Left ventricle myocardium inferior (tissue), 1 donor: Measurements from ENCODE around the gene KCNE3. TPM values are rescaled to one million over a fixed set of nuclear protein-coding genes. Genes with fewer than 3 reads are reported as not detected.

Experiments
- DNase-seq: peaks from one replicate; pipeline ENCODE4 v3.0.0-alpha.2; 2020
- H3K27ac ChIP-seq: fragments of 200-600 bp; replicated peaks from 2 replicates; pipeline ENCODE4 v1.8.0; 2021
- H3K27me3 ChIP-seq: fragments of 200-600 bp; 2 replicates; pipeline ENCODE4 v1.8.0; 2021; ENCODE audit warnings: low read depth
- H3K36me3 ChIP-seq: fragments of 200-600 bp; 2 replicates; pipeline ENCODE4 v1.8.0; 2021
- H3K4me1 ChIP-seq: fragments of 200-600 bp; 2 replicates; pipeline ENCODE4 v1.8.0; 2021
- H3K4me3 ChIP-seq: fragments of 200-600 bp; 2 replicates; pipeline ENCODE4 v1.8.0; 2021; ENCODE audit warnings: mild to moderate bottlenecking, moderate library complexity
- H3K9me3 ChIP-seq: fragments of 200-600 bp; replicated peaks from 2 replicates; pipeline ENCODE4 v1.8.0; 2021
- intact Hi-C: fragments of 100-400 bp; cut with micrococcal nuclease; formaldehyde crosslinking; loops from one replicate; pipeline ENCODE4 v1.11.0; 2022
- total RNA-seq: library from RNA; stranded (reverse); fragmentation: NEBNext Ultra II Directional; extraction: Animal tissue kit (Norgen Biotek cat#: 25700); gene quantifications from one replicate; pipeline ENCODE4 v1.2.1, GENCODE V29; 2021
- TF ChIP-seq, protein P1 (sequence below): fragments of 200-600 bp; IDR thresholded peaks from 2 replicates; pipeline ENCODE4 v1.8.0; 2021; ENCODE audit warnings: antibody characterized with exemption, mild to moderate bottlenecking, borderline replicate concordance
- donor health status: DM: no; HTN: yes; CAD: no; lungs with severe emphysema.

KCNE3 gene
- total RNA-seq, 1 donor from 2014 or later, result 4.3 TPM

GRCh38 chr11:74494916-74495315, 27.6 kb upstream of the KCNE3 start:
- intact Hi-C loops, result no loop called here
- Histone ChIP-seq H3K27ac (no peak overlapping the region), H3K36me3 (peaks cover 9% of the 10 kb centered on the region), H3K4me1 (peaks cover 22% of the 10 kb centered on the region), H3K9me3 (peaks cover 14% of the 10 kb centered on the region), H3K4me3 (no peak overlapping the region), H3K27me3 (no peaks in the 10 kb centered on the region)
- no peak for DNase-seq
- TF ChIP-seq, protein P1, sequence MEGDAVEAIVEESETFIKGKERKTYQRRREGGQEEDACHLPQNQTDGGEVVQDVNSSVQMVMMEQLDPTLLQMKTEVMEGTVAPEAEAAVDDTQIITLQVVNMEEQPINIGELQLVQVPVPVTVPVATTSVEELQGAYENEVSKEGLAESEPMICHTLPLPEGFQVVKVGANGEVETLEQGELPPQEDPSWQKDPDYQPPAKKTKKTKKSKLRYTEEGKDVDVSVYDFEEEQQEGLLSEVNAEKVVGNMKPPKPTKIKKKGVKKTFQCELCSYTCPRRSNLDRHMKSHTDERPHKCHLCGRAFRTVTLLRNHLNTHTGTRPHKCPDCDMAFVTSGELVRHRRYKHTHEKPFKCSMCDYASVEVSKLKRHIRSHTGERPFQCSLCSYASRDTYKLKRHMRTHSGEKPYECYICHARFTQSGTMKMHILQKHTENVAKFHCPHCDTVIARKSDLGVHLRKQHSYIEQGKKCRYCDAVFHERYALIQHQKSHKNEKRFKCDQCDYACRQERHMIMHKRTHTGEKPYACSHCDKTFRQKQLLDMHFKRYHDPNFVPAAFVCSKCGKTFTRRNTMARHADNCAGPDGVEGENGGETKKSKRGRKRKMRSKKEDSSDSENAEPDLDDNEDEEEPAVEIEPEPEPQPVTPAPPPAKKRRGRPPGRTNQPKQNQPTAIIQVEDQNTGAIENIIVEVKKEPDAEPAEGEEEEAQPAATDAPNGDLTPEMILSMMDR, result no peak

- H3K4me3 ChIP-seq, result peak overlapping the region; percentile 95
- H3K36me3 ChIP-seq, result peaks cover 9% of the 10 kb centered on the region
- H3K4me1 ChIP-seq, result peaks cover 22% of the 10 kb centered on the region
- H3K27ac ChIP-seq, result peak overlapping the region; percentile 100
- no peak for DNase-seq
- TF ChIP-seq, protein P1, result no peak
- intact Hi-C loops, result no loop called here
- H3K27me3 ChIP-seq, result no peaks in the 10 kb centered on the region
- H3K9me3 ChIP-seq, result peaks cover 14% of the 10 kb centered on the region
Measured at GRCh38 chr11:74493791-74494630, 26.7 kb upstream of the KCNE3 start.

GRCh38 chr11:74492974-74493790, 25.8 kb upstream of the KCNE3 start, which contains the start of gene LIPT2:
LIPT2 (minus strand) TSS chr11:74493724; CDS start chr11:74493703, 21 bp downstream.
- intact Hi-C loops, result no loop called here
- peak; percentile 97 for DNase-seq
- Histone ChIP-seq H3K36me3 (peaks cover 9% of the 10 kb centered on the region), H3K4me3 (peak within 1 kb of the TSS; percentile 95), H3K27me3 (no peaks in the 10 kb centered on the region), H3K27ac (peak within 1 kb of the TSS; percentile 100), H3K4me1 (peaks cover 22% of the 10 kb centered on the region), H3K9me3 (peaks cover 14% of the 10 kb centered on the region)
- TF ChIP-seq, protein P1, result no peak

DNA sequence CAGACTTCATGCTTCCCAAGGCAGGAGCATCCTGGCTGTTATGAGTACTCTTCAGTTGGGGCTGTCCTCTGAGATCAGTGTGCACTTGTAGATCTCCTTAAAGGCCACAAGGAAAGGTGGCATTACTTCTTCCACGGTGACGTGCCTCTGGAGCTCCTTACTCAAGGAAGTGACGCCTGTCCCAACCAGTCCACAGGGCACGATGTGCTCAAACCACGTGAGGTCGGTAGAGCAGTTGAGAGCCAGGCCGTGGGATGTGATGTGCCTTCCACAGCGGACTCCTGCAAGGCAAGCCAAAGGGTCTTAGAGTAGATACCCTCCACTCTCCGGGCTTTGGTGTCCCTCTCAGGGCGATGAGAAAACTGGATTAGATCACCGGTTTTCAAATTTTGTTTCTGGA, 24.7 kb upstream of the KCNE3 start:
- Histone ChIP-seq H3K36me3 (peaks cover 6% of the 10 kb centered on the region), H3K4me1 (peaks cover 22% of the 10 kb centered on the region), H3K27ac (no peak overlapping the region), H3K27me3 (no peaks in the 10 kb centered on the region), H3K4me3 (peak overlapping the region; percentile 95), H3K9me3 (peaks cover 8% of the 10 kb centered on the region)
- TF ChIP-seq, protein P1, result no peak
- intact Hi-C loops, result no loop called here
- no peak for DNase-seq

DNA sequence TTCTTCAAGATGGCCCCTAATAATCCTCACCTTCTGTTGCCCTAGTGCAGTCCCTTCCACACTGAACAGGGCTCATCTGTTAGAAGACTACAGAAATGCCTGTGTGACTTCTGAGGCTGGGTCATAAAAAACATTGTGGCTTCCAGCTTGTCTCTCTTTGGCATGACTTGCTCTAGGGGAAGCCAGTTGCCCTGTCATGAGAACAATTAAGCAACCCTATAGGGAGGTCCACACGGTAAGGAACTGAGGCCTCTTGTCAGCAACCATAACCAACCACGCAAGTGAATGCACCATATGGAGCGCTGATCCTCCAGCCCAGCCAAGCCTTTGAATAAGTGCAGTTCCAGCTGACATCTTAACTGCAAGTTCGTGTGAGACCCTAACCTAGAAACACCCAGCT, 23.6 kb upstream of the KCNE3 start:
- DNase-seq, result no peak
- intact Hi-C loops, result no loop called here
- TF ChIP-seq, protein P1, result no peak

More for the DNA sequence above, 23.6 kb upstream of the KCNE3 start:
- no peak overlapping the region for H3K27ac ChIP-seq
- no peaks in the 10 kb centered on the region for H3K36me3 ChIP-seq
- H3K27me3 ChIP-seq, result no peaks in the 10 kb centered on the region
- no peaks in the 10 kb centered on the region for H3K9me3 ChIP-seq
- peaks cover 22% of the 10 kb centered on the region for H3K4me1 ChIP-seq
- no peak overlapping the region for H3K4me3 ChIP-seq
